Fibroblast of lung (primary cell): ENCODE data around the gene BAD.

ENCODE experiments used
- CTCF ChIP-seq, 2 donors: IDR thresholded peaks in 1 of 2; conservative IDR thresholded peaks in 1 of 2; 1 replicate in 1 of 2; 2 replicates in 1 of 2; pipeline ENCODE4 v1.5.1; 2011 to 2012; ENCODE audit warnings: low read length in 2 of 2, control low read depth in 1 of 2, inconsistent platforms in 1 of 2, low read depth in 1 of 2, mild to moderate bottlenecking in 1 of 2
- EZH2 ChIP-seq: IDR thresholded peaks from 2 replicates; pipeline ENCODE4 v1.5.1; 2012; ENCODE audit warnings: low read length, control low read depth, mild to moderate bottlenecking; ENCODE audit errors: missing control alignments

- TF ChIP-seq CTCF (conservative IDR thresholded peaks at IDR 0.05 in 1 of 2, IDR thresholded peaks at IDR 0.05 in 1 of 2; ENCODE audit: low read depth in 1 of 2, low read length in 2 of 2) (no peak), EZH2 (no peak)
These were observed 19.0 kb downstream of the BAD start for GRCh38 chr11:64265176-64266160.
